ENCODE results near the gene TRAP1.

- TF ChIP-seq POLR2A (IDR thresholded peaks at IDR 0.05) (no peak), CTCF (IDR thresholded peaks at IDR 0.05) (no peak), EP300 (IDR thresholded peaks at IDR 0.05; ENCODE audit: low read depth) (no peak)
These were observed 77.1 kb downstream of the TRAP1 start for GRCh38 chr16:3640207-3640606.

Data from transverse colon (tissue), 3 donors.